Measurements from ENCODE around the gene ANLN. TPM values are rescaled to one million over a fixed set of nuclear protein-coding genes. Genes with fewer than 3 reads are reported as not detected.
A peak's percentile ranks its signal among the peaks of the same experiment; 100 is the strongest.

The ANLN gene
- total RNA-seq (2011; cell fraction: chromatin; rRNA removed; ENCODE audit: low replicate concordance): 109 and 164 TPM in 2 replicates
- 32.2 and 33.3 TPM in 2 replicates for total RNA-seq (2011; cell fraction: nucleolus; rRNA removed)
- total RNA-seq (2011; cell fraction: nucleoplasm; rRNA removed): 73.6 and 93.8 TPM in 2 replicates
- total RNA-seq (2014; rRNA removed): 31.3 and 36.6 TPM in 2 replicates
- 53.2 and 56.1 TPM in 2 replicates for total RNA-seq (2014; rRNA removed; fragmentation: Illumina TruSeq; extraction: Trizol)
- 63.0 and 66.2 TPM in 2 replicates for total RNA-seq (2015; rRNA removed; fragmentation: Illumina TruSeq; extraction: Trizol)
- 50.3 and 58.2 TPM in 2 replicates for total RNA-seq (2021)
- 38.7 and 46.1 TPM in 2 replicates for polyA plus RNA-seq (2011; rRNA removed)
- 11.7 and 20.2 TPM in 2 replicates for polyA plus RNA-seq (2011; cell fraction: cytosol; rRNA removed)
- polyA plus RNA-seq (2011; cell fraction: nucleus; rRNA removed): 74.2 and 149 TPM in 2 replicates
- 20.9 and 29.6 TPM in 2 replicates for polyA plus RNA-seq (2012)
- 31.2 and 51.2 TPM in 2 replicates for polyA plus RNA-seq (2014; fragmentation: Illumina TruSeq; extraction: Trizol)
- 10 to 100 TPM; 18.1 to 37.3 TPM for polyA plus RNA-seq (2014; fragmentation: Nextera tagmentation; extraction: Ambion mirVana)
- polyA plus RNA-seq (2014; rRNA removed): 23.9 and 25.8 TPM in 2 replicates
- polyA minus RNA-seq (2011; rRNA and poly(A)+ RNA removed): 122 and 166 TPM in 2 replicates
- 60.1 and 67.3 TPM in 2 replicates for polyA minus RNA-seq (2011; cell fraction: cytosol; rRNA and poly(A)+ RNA removed)
- 50.6 and 151 TPM in 2 replicates for polyA minus RNA-seq (2011; cell fraction: nucleus; rRNA and poly(A)+ RNA removed)
- Bru-seq, nascent RNA: percentile 91 among the genes with signal in this experiment
- BruChase-seq, experiment 1, labeled RNA remaining after a 2-hour chase: percentile 93 among the genes with signal in this experiment
- percentile 93 among the genes with signal in this experiment for BruChase-seq, experiment 2, labeled RNA remaining after a 6-hour chase
- long read RNA-seq, experiment 1, partial matches to known transcripts: 21 of 26 reads
- long read RNA-seq, experiment 1, other reads (novel, unspliced or antisense): 5 of 26 reads
- long read RNA-seq, experiment 2, partial matches to known transcripts: 4 of 8 reads
- long read RNA-seq, experiment 2, other reads (novel, unspliced or antisense): 4 of 8 reads
- long read RNA-seq, experiment 3, partial matches to known transcripts: 8 of 11 reads
- long read RNA-seq, experiment 3, other reads (novel, unspliced or antisense): 3 of 11 reads

GRCh38 chr7:36389371-36390198, at the start of gene ANLN:
Gene ANLN (plus strand): TSS chr7:36389862. CDS start chr7:36390027, 165 bp downstream.
- Histone ChIP-seq H3K4me1 (replicated peaks in 1 of 2; ENCODE audit: control insufficient read depth in 2 of 2, insufficient read depth in 2 of 2, low read length in 2 of 2) (peaks cover 23 to 48% of the 10 kb centered on the region in 2 experiments), H3K9me1 (ENCODE audit: control insufficient read depth, insufficient read depth, low read length) (no peaks in the 10 kb centered on the region), H3K9ac (ENCODE audit: insufficient read depth in 1 of 2, low read depth in 2 of 2, low read length in 2 of 2) (peak within 1 kb of the TSS; percentile 97), H4K20me1 (replicated peaks; ENCODE audit: control insufficient read depth, insufficient read depth, low read length) (0 out of 2 replicates have a peak, but pooled peaks cover 9% of the 10 kb centered on the region), H3K27me3 (ENCODE audit: control insufficient read depth in 2 of 2, insufficient read depth in 2 of 2, low read length in 2 of 2) (no peaks in the 10 kb centered on the region), H3K27ac (ENCODE audit: extremely low read depth, low read depth, low read length) (peak within 1 kb of the TSS; percentile 95), H3K4me2 (ENCODE audit: insufficient read depth, low read length) (peak within 1 kb of the TSS; percentile 89), H2AFZ (ENCODE audit: low read depth, low read length) (peak within 1 kb of the TSS; percentile 98), H3K9me3 (replicated peaks; ENCODE audit: control insufficient read depth, insufficient read depth, low read depth, low read length) (no peaks in the 10 kb centered on the region), H3K36me3 (ENCODE audit: control insufficient read depth, insufficient read depth, low read length) (peaks cover 7% of the 10 kb centered on the region; the same call in 2 of the 3 replicates), H3K79me2 (ENCODE audit: control insufficient read depth, insufficient read depth, low read length) (peaks cover 49% of the 10 kb centered on the region), H3K4me3 (peak within 1 kb of the TSS; percentile 77)
- peak; percentile 60 for FAIRE-seq
- BruUV-seq (replicated peaks): no TSS peak
- 2% methylated on average over 44 of the region's 68 CpGs for WGBS (ENCODE audit: insufficient coverage, low coverage, missing lambda C conversion rate)
- peak; percentile 97 to 100 (median 100) for DNase-seq (ENCODE audit: extremely low read depth in 1 of 4, low spot score in 3 of 4)
- CTCF ChIA-PET (ENCODE audit: low intra/inter-chr PET ratio): no interaction called here
- in situ Hi-C loops (cut with MboI) (no loop called here), intact Hi-C loops (cut with micrococcal nuclease) (no loop called here)
- peak; percentile 89 for ATAC-seq
- POLR2A ChIA-PET: interaction anchor here (0.9 to 6.9 kb wide), 12 partner anchors 12 to 589 kb away, joined by 3 to 58 read pairs (median 6); partner anchors contain the start of gene SEPTIN7
- TF ChIP-seq MTA2 (IDR thresholded peaks at IDR 0.05; ENCODE audit: low read depth) (no peak), ZNF707 (CRISPR knock-in tag; conservative IDR thresholded peaks at IDR 0.05) (no peak), ZNF551 (CRISPR knock-in tag; IDR thresholded peaks at IDR 0.05) (no peak), SNIP1 (IDR thresholded peaks at IDR 0.05; ENCODE audit: low read depth) (no peak), ZMIZ1 (IDR thresholded peaks at IDR 0.05; ENCODE audit: low read depth in 2 of 2, low read length in 2 of 2) (no peak), CBFA2T3 (IDR thresholded peaks at IDR 0.05) (no peak), BRD4 (IDR thresholded peaks at IDR 0.05) (0 out of 2 replicates have a peak, but pooled peaks have one; percentile 42), EP400 (IDR thresholded peaks at IDR 0.05) (peak; percentile 97), BRCA1 (IDR thresholded peaks at IDR 0.05) (no peak), BRCA1 (CRISPR knock-in tag; IDR thresholded peaks at IDR 0.05) (no peak), KDM5B (IDR thresholded peaks at IDR 0.05; ENCODE audit: insufficient replicate concordance, low read depth, low read length) (peak; percentile 92), E2F6 (IDR thresholded peaks at IDR 0.05; ENCODE audit: borderline replicate concordance in 1 of 2, extremely low read depth in 1 of 2, insufficient read depth in 1 of 2, insufficient read length in 1 of 2, low read depth in 1 of 2, low read length in 1 of 2, poor library complexity in 1 of 2, severe bottlenecking in 1 of 2) (peak; percentile 78 to 93)
